Neural crest cell (in vitro differentiated cells): ENCODE measurements around the gene SMNDC1. TPM values are rescaled to one million over a fixed set of nuclear protein-coding genes. Genes with fewer than 3 reads are reported as not detected.
"Not testable (repeated sequence)": the region's sequence is repeated elsewhere in the genome, so short reads cannot be mapped to it uniquely, and the experiment has no call there.

Experiments used
- DNase-seq: peaks from one replicate; pipeline ENCODE4 v3.0.0; 2021; ENCODE audit warnings: low read depth, mixed read lengths, low spot score
- H3K27ac Mint-ChIP-seq: one replicate; pipeline ENCODE4 v1.8.0; 2021; ENCODE audit warnings: mild to moderate bottlenecking, mixed read lengths; ENCODE audit not compliant: unreplicated experiment
- H3K27me3 Mint-ChIP-seq: 2 replicates; pipeline ENCODE4 v1.8.0; 2021; ENCODE audit warnings: low read depth, mild to moderate bottlenecking, mixed read lengths
- H3K36me3 Mint-ChIP-seq: 2 replicates; pipeline ENCODE4 v1.8.0; 2021; ENCODE audit warnings: low read depth, mild to moderate bottlenecking, mixed read lengths
- H3K4me1 Mint-ChIP-seq: 2 replicates; pipeline ENCODE4 v1.8.0; 2021; ENCODE audit warnings: mixed read lengths
- H3K4me3 Mint-ChIP-seq: one replicate; pipeline ENCODE4 v1.8.0; 2021; ENCODE audit warnings: mild to moderate bottlenecking, mixed read lengths
- H3K9me3 Mint-ChIP-seq: 2 replicates; pipeline ENCODE4 v1.8.0; 2021; ENCODE audit warnings: mixed read lengths
- CTCF ChIP-seq: fragments of 200-600 bp; sonication (generic); conservative IDR thresholded peaks from 2 replicates; pipeline ENCODE4 v1.5.0; 2021; ENCODE audit warnings: antibody characterized with exemption, mild to moderate bottlenecking
- total RNA-seq: library from RNA; stranded (reverse); gene quantifications from 2 replicates; pipeline ENCODE4 v1.2.1, GENCODE V29; 2021

Gene SMNDC1
- total RNA-seq, 1 donor from 2014 or later, result 48.1 TPM

DNA sequence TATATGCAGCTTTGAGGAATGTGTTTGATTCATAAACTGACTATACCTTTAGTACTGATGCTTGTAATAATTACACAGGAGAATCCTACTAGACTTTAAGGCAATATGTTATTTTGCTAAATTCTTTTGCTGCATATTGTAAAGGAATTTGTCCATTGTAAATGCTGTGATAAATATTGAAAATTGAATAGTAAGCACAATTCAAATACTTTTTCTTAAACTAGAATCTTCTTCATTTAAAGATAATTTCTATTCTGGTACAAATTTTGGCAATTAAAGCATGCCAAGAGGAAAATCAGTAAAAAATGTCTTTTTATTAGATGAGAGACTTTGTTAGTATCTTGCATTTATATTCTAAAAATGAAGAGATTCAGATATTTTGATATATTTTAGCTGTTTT lies 45.4 kb downstream of the SMNDC1 start:
- Mint-ChIP-seq H3K27ac (no peak overlapping the region), H3K4me1 (peaks cover 4% of the 10 kb centered on the region), H3K9me3 (peaks cover 9% of the 10 kb centered on the region)

DNA sequence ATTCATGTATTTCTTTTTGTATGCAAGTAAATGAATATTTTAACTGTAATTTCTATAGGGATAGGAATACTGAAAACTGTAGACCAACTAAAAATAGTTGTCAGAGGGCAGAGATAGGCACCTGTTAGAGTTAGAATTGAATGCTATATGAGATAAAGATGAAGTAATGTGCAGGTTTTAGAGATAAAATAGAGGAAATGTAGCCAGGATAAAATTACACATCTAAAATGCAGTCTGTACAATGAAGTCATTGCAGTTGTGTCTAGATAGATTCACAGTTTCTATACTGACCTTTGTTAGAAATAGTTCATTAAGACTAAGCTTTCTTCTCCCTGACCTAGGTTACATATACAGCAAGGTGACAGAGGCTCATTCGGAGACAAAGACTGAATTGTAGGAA lies 46.2 kb downstream of the SMNDC1 start:
- Mint-ChIP-seq H3K4me1 (peaks cover 4% of the 10 kb centered on the region), H3K36me3 (peaks cover 11% of the 10 kb centered on the region), H3K27me3 (no peaks in the 10 kb centered on the region), H3K9me3 (peaks cover 9% of the 10 kb centered on the region), H3K27ac (no peak overlapping the region), H3K4me3 (no peak overlapping the region)
- TF ChIP-seq CTCF, result no peak
- no peak for DNase-seq

More for the DNA sequence above, 45.4 kb downstream of the SMNDC1 start:
- DNase-seq, result no peak
- no peaks in the 10 kb centered on the region for H3K27me3 Mint-ChIP-seq
- no peak for TF ChIP-seq CTCF
- peaks cover 10% of the 10 kb centered on the region for H3K36me3 Mint-ChIP-seq
- H3K4me3 Mint-ChIP-seq, result no peak overlapping the region

DNA sequence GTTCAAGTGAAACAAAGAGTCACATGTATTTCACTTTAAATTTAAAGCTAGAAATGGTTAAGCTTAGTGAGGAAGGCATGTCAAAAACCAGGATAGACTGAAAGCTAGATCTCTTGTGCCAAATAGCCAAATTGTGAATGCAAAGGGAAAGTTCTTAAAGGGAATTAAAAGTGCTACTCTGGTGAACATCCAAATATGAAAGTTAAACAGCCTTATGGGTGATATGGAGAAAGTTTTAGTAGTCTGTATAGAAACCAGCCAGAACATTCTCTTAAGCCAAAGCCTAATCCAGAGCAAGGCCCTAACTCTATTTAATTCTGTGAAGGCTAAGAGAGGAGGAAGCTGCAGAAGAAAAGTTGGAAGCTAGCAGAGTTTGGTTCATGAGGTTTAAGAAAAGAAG lies 50.3 kb downstream of the SMNDC1 start:
- no peak for DNase-seq
- no peaks in the 10 kb centered on the region for H3K27me3 Mint-ChIP-seq
- peaks cover 11% of the 10 kb centered on the region for H3K36me3 Mint-ChIP-seq
- H3K4me1 Mint-ChIP-seq, result peaks cover 4% of the 10 kb centered on the region
- H3K27ac Mint-ChIP-seq, result no peak overlapping the region
- no peak for TF ChIP-seq CTCF
- H3K9me3 Mint-ChIP-seq, result peaks cover 9% of the 10 kb centered on the region
- no peak overlapping the region for H3K4me3 Mint-ChIP-seq

DNA sequence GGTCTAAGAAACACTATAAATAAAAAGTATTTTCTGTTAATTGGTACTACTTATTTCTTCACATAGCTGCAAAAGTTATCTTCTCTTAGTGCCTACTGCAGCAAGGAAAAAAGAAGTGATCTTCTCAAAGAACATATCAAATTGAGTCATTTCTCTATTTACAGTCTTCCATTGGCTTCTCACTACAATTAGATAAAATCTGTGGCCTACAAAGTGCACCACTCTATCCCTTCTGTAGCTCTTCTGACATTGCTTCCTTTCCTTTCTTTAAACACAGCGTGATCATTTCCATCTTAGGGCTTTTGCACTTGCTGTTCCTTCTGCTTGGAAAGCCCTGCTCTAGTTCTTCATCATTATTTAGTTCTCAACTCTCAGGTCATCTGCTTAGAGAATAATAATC lies 52.6 kb downstream of the SMNDC1 start:
- Mint-ChIP-seq H3K4me3 (no peak overlapping the region), H3K27me3 (no peaks in the 10 kb centered on the region), H3K36me3 (peaks cover 11% of the 10 kb centered on the region), H3K27ac (no peak overlapping the region), H3K9me3 (peaks cover 9% of the 10 kb centered on the region), H3K4me1 (no peaks in the 10 kb centered on the region)
- DNase-seq, result no peak
- no peak for TF ChIP-seq CTCF

GRCh38 chr10:110251392-110251791 lies 53.3 kb downstream of the SMNDC1 start:
- H3K9me3 Mint-ChIP-seq, DNase-seq, H3K4me3 Mint-ChIP-seq, H3K4me1 Mint-ChIP-seq, H3K27me3 Mint-ChIP-seq, H3K27ac Mint-ChIP-seq: not testable (repeated sequence)
- H3K36me3 Mint-ChIP-seq, result peaks cover 14% of the 10 kb centered on the region

- not testable (repeated sequence) for H3K9me3 Mint-ChIP-seq, H3K4me3 Mint-ChIP-seq, H3K4me1 Mint-ChIP-seq, H3K27ac Mint-ChIP-seq, DNase-seq, H3K27me3 Mint-ChIP-seq
- H3K36me3 Mint-ChIP-seq, result peaks cover 13% of the 10 kb centered on the region
Measured at GRCh38 chr10:110249489-110249888, 55.2 kb downstream of the SMNDC1 start.

- not testable (repeated sequence) for H3K4me1 Mint-ChIP-seq, H3K27me3 Mint-ChIP-seq, H3K9me3 Mint-ChIP-seq, H3K27ac Mint-ChIP-seq, H3K4me3 Mint-ChIP-seq, DNase-seq
- peaks cover 10% of the 10 kb centered on the region for H3K36me3 Mint-ChIP-seq
Measured at GRCh38 chr10:110247833-110248232, 56.9 kb downstream of the SMNDC1 start.
